K562 (cell line): ENCODE data around the gene ELAVL3.

Experiments
- BCL6 ChIP-seq: fragments of 250-450 bp; sonication (Bioruptor Pico); IDR thresholded peaks from 2 replicates; pipeline ENCODE4 v1.4.0; 2020
- BRD4 ChIP-seq: fragments of 200-600 bp; sonication (generic); IDR thresholded peaks from 2 replicates; pipeline ENCODE4 v1.6.1; 2017; ENCODE audit warnings: inconsistent platforms
- CEBPB ChIP-seq: fragments of 450-650 bp; IDR thresholded peaks from 2 replicates; pipeline ENCODE4 v1.6.1; 2016; ENCODE audit warnings: missing genetic modification characterization, missing compliant biosample characterization
- CREB1 ChIP-seq, 2 experiments: sonication (generic) in 1 of 2; formaldehyde crosslinking in 1 of 2; IDR thresholded peaks; 2 replicates each; pipeline versions ENCODE4 v1.6.1 to v1.8.0; 2012 to 2022; ENCODE audit warnings: inconsistent platforms in 1 of 2, mild to moderate bottlenecking in 1 of 2, missing genetic modification reagents in 1 of 2, moderate library complexity in 1 of 2
- CREB3 ChIP-seq: fragments of 450-650 bp; conservative IDR thresholded peaks from 2 replicates; pipeline ENCODE4 v1.6.1; 2016; ENCODE audit warnings: missing genetic modification characterization, low read depth, mild to moderate bottlenecking, missing compliant biosample characterization, moderate library complexity
- CTCF ChIP-seq, 3 experiments: IDR thresholded peaks in 2 of 3; conservative IDR thresholded peaks in 1 of 3; 2 replicates each; pipeline ENCODE4 v1.5.1; 2011 to 2012; ENCODE audit warnings: low read length in 3 of 3, mild to moderate bottlenecking in 3 of 3, control low read depth in 2 of 3, improper control_type of control experiment in 1 of 3, inconsistent platforms in 1 of 3, low read depth in 1 of 3, mixed read lengths in 1 of 3, moderate library complexity in 1 of 3; ENCODE audit not compliant: insufficient read depth in 2 of 3
- EZH2 ChIP-seq: IDR thresholded peaks from 2 replicates; pipeline ENCODE4 v1.6.1; 2012; ENCODE audit warnings: low read depth, mild to moderate bottlenecking, inconsistent platforms, low read length, borderline replicate concordance
- KDM5B ChIP-seq: fragments of 200-600 bp; sonication (generic); IDR thresholded peaks from 2 replicates; pipeline ENCODE4 v1.6.1; 2012; ENCODE audit warnings: low read depth, mild to moderate bottlenecking, moderate library complexity, low read length, control low read depth, inconsistent platforms; ENCODE audit not compliant: insufficient replicate concordance
- PHF8 ChIP-seq: fragments of 200-600 bp; sonication (generic); IDR thresholded peaks from 2 replicates; pipeline ENCODE4 v1.6.1; 2012; ENCODE audit warnings: mixed run types, mild to moderate bottlenecking, inconsistent platforms, low read length, moderate library complexity, borderline replicate concordance
- POLR2A ChIP-seq: fragments of 450-650 bp; conservative IDR thresholded peaks from 2 replicates; pipeline ENCODE4 v1.6.1; 2016
- RBM25 ChIP-seq: fragments of 200-400 bp; formaldehyde crosslinking; IDR thresholded peaks from 2 replicates; pipeline ENCODE4 v1.6.1; 2018; ENCODE audit warnings: low read length, low read depth, moderate library complexity; ENCODE audit not compliant: severe bottlenecking
- USF1 ChIP-seq: sonication (generic); formaldehyde crosslinking; IDR thresholded peaks from 2 replicates; pipeline ENCODE4 v1.9.0; 2022; ENCODE audit warnings: mild to moderate bottlenecking, missing genetic modification reagents
- ZNF274 ChIP-seq: IDR thresholded peaks from 2 replicates; pipeline ENCODE4 v1.6.1; 2011; ENCODE audit warnings: low read depth, mild to moderate bottlenecking, low read length, moderate library complexity, borderline replicate concordance

GRCh38 chr19:11486661-11487503 is 6.0 kb upstream of the ELAVL3 start:
- no peak for TF ChIP-seq CEBPB
- no peak for TF ChIP-seq USF1
- no peak for TF ChIP-seq CREB3
- TF ChIP-seq CTCF (IDR thresholded peaks at IDR 0.05 in 2 of 3, conservative IDR thresholded peaks at IDR 0.05 in 1 of 3; ENCODE audit: insufficient read depth in 2 of 3, low read depth in 1 of 3, low read length in 3 of 3): no peak
- TF ChIP-seq ZNF274: no peak
- no peak for TF ChIP-seq BCL6 (CRISPR knock-in tag)
- no peak for TF ChIP-seq BRD4
- TF ChIP-seq EZH2: no peak
- TF ChIP-seq POLR2A: no peak
- TF ChIP-seq KDM5B: no peak
- TF ChIP-seq PHF8: no peak
- TF ChIP-seq CREB1 (IDR thresholded peaks at IDR 0.05): no peak
- TF ChIP-seq CREB1 (CRISPR knock-in tag; IDR thresholded peaks at IDR 0.05): no peak
- no peak for TF ChIP-seq RBM25
